Brain microvascular endothelial cell (primary cell): ENCODE measurements around the gene CSF2RB.

Source experiments
- DNase-seq: peaks from one replicate; pipeline ENCODE4 v3.0.0-alpha.2; 2020
- H3K27ac ChIP-seq: fragments of 250-450 bp; sonication (Bioruptor Pico); 2 replicates; pipeline ENCODE4 v1.5.1; 2020; ENCODE audit warnings: mild to moderate bottlenecking, moderate library complexity
- H3K27me3 ChIP-seq: fragments of 250-450 bp; sonication (Bioruptor Pico); replicated peaks from 2 replicates; pipeline ENCODE4 v1.5.1; 2020; ENCODE audit warnings: mild to moderate bottlenecking
- H3K36me3 ChIP-seq: fragments of 250-450 bp; sonication (Bioruptor Pico); replicated peaks from 2 replicates; pipeline ENCODE4 v1.5.1; 2020; ENCODE audit warnings: mild to moderate bottlenecking
- H3K4me3 ChIP-seq: 2 replicates; pipeline ENCODE4 v1.5.1; 2011; ENCODE audit warnings: low read depth, mild to moderate bottlenecking, control low read depth, low read length, moderate library complexity
- in situ Hi-C: cut with HindIII; loops from 2 replicates; pipeline ENCODE4 v1.10.0; 2017; ENCODE audit warnings: low sequenced_read_pairs, low pct_ligation_motif_present
- TF ChIP-seq, protein P1 (sequence below): IDR thresholded peaks from 2 replicates; pipeline ENCODE4 v1.5.1; 2011; ENCODE audit warnings: low read depth, mild to moderate bottlenecking, moderate library complexity, low read length, control low read depth, inconsistent platforms; ENCODE audit errors: missing control alignments

The CSF2RB gene

DNA sequence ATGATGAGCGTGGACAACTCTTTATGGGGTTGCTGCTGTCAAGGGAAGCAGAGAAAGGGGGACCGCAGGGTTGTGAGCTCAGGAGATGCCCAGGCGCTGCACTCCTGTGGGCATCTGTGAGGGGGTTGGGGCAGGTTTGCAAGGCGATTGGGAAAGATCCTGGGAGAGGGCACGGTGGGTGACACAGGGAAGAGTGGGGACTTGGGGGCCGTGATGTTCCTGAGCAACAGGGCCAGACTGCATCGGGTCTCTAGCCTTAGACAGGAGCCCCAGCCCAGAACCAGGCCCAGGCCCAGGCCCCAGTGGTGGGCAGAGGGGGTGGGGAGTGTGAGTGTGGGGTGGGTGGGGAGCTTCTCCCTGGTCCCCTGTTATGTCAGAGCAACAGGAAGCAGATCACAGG lies 38.3 kb downstream of the CSF2RB start:
- in situ Hi-C loops = no loop called here
- H3K36me3 ChIP-seq = no peaks in the 10 kb centered on the region
- no peaks in the 10 kb centered on the region for H3K27me3 ChIP-seq
- no peak overlapping the region for H3K27ac ChIP-seq
- no peak for DNase-seq
- H3K4me3 ChIP-seq = no peak overlapping the region
- TF ChIP-seq, protein P1, sequence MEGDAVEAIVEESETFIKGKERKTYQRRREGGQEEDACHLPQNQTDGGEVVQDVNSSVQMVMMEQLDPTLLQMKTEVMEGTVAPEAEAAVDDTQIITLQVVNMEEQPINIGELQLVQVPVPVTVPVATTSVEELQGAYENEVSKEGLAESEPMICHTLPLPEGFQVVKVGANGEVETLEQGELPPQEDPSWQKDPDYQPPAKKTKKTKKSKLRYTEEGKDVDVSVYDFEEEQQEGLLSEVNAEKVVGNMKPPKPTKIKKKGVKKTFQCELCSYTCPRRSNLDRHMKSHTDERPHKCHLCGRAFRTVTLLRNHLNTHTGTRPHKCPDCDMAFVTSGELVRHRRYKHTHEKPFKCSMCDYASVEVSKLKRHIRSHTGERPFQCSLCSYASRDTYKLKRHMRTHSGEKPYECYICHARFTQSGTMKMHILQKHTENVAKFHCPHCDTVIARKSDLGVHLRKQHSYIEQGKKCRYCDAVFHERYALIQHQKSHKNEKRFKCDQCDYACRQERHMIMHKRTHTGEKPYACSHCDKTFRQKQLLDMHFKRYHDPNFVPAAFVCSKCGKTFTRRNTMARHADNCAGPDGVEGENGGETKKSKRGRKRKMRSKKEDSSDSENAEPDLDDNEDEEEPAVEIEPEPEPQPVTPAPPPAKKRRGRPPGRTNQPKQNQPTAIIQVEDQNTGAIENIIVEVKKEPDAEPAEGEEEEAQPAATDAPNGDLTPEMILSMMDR = no peak

DNA sequence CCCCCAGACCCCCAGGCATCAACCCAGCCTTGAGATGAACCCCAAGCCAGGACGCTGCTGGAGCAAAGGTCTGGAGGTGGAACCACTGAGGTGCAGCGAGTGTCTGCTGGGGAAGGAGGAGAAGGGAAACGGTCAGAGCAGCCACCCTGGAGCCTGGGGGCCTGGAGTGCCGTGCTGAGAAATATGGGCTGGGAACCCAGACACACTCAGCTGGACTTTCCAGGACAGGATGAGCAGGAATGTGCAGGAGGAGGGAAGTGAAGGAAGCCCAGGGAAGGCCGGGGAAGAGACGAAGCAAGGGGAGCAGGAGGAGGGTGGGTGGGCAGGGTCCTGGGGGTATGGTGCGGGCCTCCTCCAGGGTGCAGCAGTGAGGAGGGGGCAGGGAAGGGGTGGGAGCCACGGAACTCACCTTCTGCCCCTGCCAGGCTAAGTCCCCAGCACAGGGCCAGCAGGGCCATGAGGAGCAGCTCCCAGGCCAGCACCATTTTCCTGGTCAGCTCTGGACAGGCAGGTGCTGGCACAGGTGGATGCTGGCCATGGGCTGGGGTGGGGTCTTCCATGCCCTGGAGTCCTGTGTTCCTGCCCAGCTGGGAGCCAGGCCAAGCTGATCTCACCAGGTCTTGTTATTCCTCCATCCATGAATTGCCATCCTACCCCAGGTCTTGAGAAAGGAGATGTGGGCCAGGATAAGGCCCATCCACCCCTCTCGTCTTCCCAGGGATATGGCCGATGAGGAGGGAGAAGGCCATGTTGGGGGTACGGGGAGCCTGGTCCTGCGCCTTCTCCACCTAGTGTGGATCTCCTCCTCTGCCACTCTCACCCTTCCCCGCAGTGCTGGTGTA lies 40.0 kb downstream of the CSF2RB start:
- H3K4me3 ChIP-seq = no peak overlapping the region
- in situ Hi-C loops = no loop called here
- DNase-seq = no peak
- no peak overlapping the region for H3K27ac ChIP-seq
- TF ChIP-seq, protein P1 = no peak
- H3K27me3 ChIP-seq = no peaks in the 10 kb centered on the region
- H3K36me3 ChIP-seq = no peaks in the 10 kb centered on the region

DNA sequence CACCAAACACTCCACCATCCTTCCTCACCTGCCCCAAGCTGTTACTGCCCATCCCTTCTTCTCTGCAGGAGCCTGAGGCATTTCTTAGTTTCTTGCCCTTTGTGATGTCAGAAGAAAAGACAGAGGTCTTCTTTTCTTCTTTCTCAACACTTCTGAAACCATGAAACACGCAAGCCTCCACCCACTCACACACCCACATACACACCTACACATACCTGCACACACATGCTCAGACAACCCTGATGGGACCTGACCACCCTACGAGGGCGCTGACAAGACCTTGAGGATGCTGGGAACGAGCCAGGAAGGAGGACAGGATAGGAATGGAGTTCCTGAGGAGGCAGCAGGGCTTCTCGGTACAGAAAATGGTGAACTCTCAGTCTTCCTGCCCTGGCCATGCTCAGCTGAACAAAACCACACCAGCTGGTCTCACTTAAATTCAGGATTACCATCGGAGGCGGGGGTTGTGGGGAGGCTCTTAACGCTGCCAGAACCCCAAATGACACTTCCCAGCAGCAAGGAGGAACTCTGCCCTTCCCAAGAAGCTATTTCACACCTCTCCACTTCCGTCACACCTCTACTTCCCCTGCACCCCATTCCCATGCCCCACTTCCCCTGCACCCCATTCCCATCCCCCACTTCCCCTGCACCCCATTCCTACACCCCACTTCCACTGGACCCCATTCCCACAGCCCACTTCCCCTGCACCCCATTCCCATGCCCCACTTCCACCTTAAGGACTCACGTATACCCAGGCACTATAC lies 41.0 kb downstream of the CSF2RB start:
- TF ChIP-seq, protein P1 = no peak
- Histone ChIP-seq H3K27me3 (no peaks in the 10 kb centered on the region), H3K4me3 (no peak overlapping the region), H3K36me3 (no peaks in the 10 kb centered on the region), H3K27ac (no peak overlapping the region)
- in situ Hi-C loops = no loop called here
- no peak for DNase-seq

DNA sequence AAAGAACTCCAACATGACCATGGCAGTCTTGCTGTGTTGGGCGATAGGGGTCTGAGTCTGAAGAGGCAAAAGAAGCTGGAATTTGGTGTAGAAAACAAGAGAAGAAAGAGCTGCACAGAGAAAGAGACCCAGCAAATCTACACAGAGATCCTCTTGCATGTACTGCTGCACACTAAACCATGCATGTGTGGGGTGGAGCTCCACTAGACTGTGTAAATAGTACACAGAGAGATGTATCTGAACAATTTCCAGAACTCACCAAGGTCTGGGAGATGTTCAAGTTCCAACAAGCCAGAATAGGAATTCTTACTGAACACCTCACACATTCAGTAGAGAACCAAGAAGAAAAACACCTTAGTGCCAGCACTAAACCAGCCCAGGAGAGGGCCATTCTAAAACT lies 42.3 kb downstream of the CSF2RB start:
- TF ChIP-seq, protein P1 = no peak
- Histone ChIP-seq H3K27ac (no peak overlapping the region), H3K36me3 (no peaks in the 10 kb centered on the region), H3K27me3 (no peaks in the 10 kb centered on the region), H3K4me3 (no peak overlapping the region)
- DNase-seq = no peak
- in situ Hi-C loops = no loop called here

GRCh38 chr22:36958366-36958765 lies 44.9 kb downstream of the CSF2RB start:
- in situ Hi-C loops = no loop called here
- no peaks in the 10 kb centered on the region for H3K36me3 ChIP-seq
- no peak overlapping the region for H3K4me3 ChIP-seq

More at GRCh38 chr22:36958366-36958765, 44.9 kb downstream of the CSF2RB start:
- TF ChIP-seq, protein P1 = no peak
- DNase-seq = no peak
- Histone ChIP-seq H3K27ac (no peak overlapping the region), H3K27me3 (no peaks in the 10 kb centered on the region)
